Endothelial cell of umbilical vein (primary cell): ENCODE data around the gene CFAP70. TPM values are rescaled to one million over a fixed set of nuclear protein-coding genes. Genes with fewer than 3 reads are reported as not detected.

Experiments used
- BruUV-seq: library from RNA; stranded (reverse); fragments of 400-500 nt; replicated peaks from 2 replicates; lab custom pipeline; 2021; lab: Mats Ljungman, UMichigan
- CTCF ChIA-PET: fragments of 300-600, 350-600 bp; sonication (Branson Sonifier 250); formaldehyde crosslinking; loops from one replicate; lab custom pipeline; 2021; ENCODE audit warnings: antibody characterized with exemption, inconsistent platforms; lab: Charles Lee
- POLR2A ChIA-PET: fragments of 300-600, 350-600 bp; sonication (Branson Sonifier 250); formaldehyde crosslinking; loops from one replicate; lab custom pipeline; 2021; ENCODE audit warnings: antibody characterized with exemption, inconsistent platforms; lab: Charles Lee
- DNase-seq: peaks from one replicate; pipeline ENCODE4 v3.0.0-alpha.2; 2011; ENCODE audit warnings: low read depth, low spot score
- FAIRE-seq: peaks from 2 replicates; lab custom pipeline; 2011; peaks lifted over from hg19 to GRCh38; lab: Jason Lieb, UNC
- H2AFZ ChIP-seq: 2 replicates; pipeline ENCODE4 v1.6.0; 2012; ENCODE audit warnings: low read depth, low read length, control low read depth, inconsistent platforms
- H3K27ac ChIP-seq: 2 replicates; pipeline ENCODE4 v1.5.1; 2011; ENCODE audit warnings: low read depth, mild to moderate bottlenecking, control low read depth, low read length, moderate library complexity; ENCODE audit not compliant: insufficient read depth
- H3K27me3 ChIP-seq, 2 experiments: 2 replicates each; pipeline versions ENCODE4 v1.6.0 to v1.6.1; 2011; ENCODE audit warnings: low read length in 2 of 2, mixed read lengths in 1 of 2; ENCODE audit not compliant: control insufficient read depth in 2 of 2, insufficient read depth in 2 of 2
- H3K36me3 ChIP-seq, 2 experiments: 2 replicates in 1 of 2; 3 replicates in 1 of 2; pipeline ENCODE4 v1.5.1; 2011; ENCODE audit warnings: low read length in 2 of 2, mild to moderate bottlenecking in 1 of 2, moderate library complexity in 1 of 2; ENCODE audit not compliant: control insufficient read depth in 2 of 2, insufficient read depth in 2 of 2; ENCODE audit errors: extremely low read depth in 1 of 2
- H3K4me1 ChIP-seq: 3 replicates; pipeline ENCODE4 v1.5.1; 2011; ENCODE audit warnings: mild to moderate bottlenecking, low read length; ENCODE audit not compliant: control insufficient read depth, insufficient read depth; ENCODE audit errors: extremely low read depth
- H3K4me2 ChIP-seq: 2 replicates; pipeline ENCODE4 v1.6.1; 2011; ENCODE audit warnings: low read length, control low read depth, mixed read lengths; ENCODE audit not compliant: insufficient read depth
- H3K4me3 ChIP-seq, 3 experiments: fragments of 200-600 bp in 1 of 3; sonication (generic), shearing (Covaris generic) in 1 of 3; replicated peaks in 1 of 3; 2 replicates each; pipeline ENCODE4 v1.5.1; 2011 to 2016; ENCODE audit warnings: control low read depth in 3 of 3, low read length in 3 of 3, mild to moderate bottlenecking in 2 of 3, inconsistent platforms in 1 of 3, low read depth in 1 of 3, moderate library complexity in 1 of 3; ENCODE audit not compliant: insufficient read depth in 1 of 3
- H3K79me2 ChIP-seq: 2 replicates; pipeline ENCODE4 v1.6.0; 2012; ENCODE audit warnings: low read length, inconsistent platforms; ENCODE audit not compliant: control insufficient read depth, insufficient read depth
- H3K9ac ChIP-seq: replicated peaks from 2 replicates; pipeline ENCODE3; 2011; ENCODE audit warnings: low read length, control low read depth; ENCODE audit not compliant: insufficient read depth; ENCODE audit errors: extremely low read depth
- H3K9me1 ChIP-seq: replicated peaks from 3 replicates; pipeline ENCODE4 v1.6.0; 2011; ENCODE audit warnings: mild to moderate bottlenecking, low read length; ENCODE audit not compliant: control insufficient read depth, insufficient read depth; ENCODE audit errors: extremely low read depth
- H3K9me3 ChIP-seq: replicated peaks from 2 replicates; pipeline ENCODE4 v1.5.1; 2012; ENCODE audit warnings: low read length, inconsistent platforms; ENCODE audit not compliant: control insufficient read depth, insufficient read depth
- H4K20me1 ChIP-seq: replicated peaks from 2 replicates; pipeline ENCODE3; 2011; ENCODE audit warnings: mild to moderate bottlenecking, low read length; ENCODE audit not compliant: control insufficient read depth, insufficient read depth; ENCODE audit errors: extremely low read depth
- CTCF ChIP-seq, 2 donors: IDR thresholded peaks; 1 replicate in 1 of 2; 2 replicates in 1 of 2; pipeline ENCODE4 v1.5.1; 2011; ENCODE audit warnings: low read length in 2 of 2, mild to moderate bottlenecking in 2 of 2, moderate library complexity in 2 of 2, control low read depth in 1 of 2, inconsistent platforms in 1 of 2, low read depth in 1 of 2; ENCODE audit not compliant: insufficient read depth in 1 of 2; ENCODE audit errors: extremely low read depth in 1 of 2
- EZH2 ChIP-seq: IDR thresholded peaks from 2 replicates; pipeline ENCODE4 v1.6.1; 2012; ENCODE audit warnings: borderline replicate concordance, low read depth, mild to moderate bottlenecking, moderate library complexity, low read length, inconsistent platforms; ENCODE audit not compliant: severe bottlenecking
- FOS ChIP-seq: IDR thresholded peaks from 2 replicates; pipeline ENCODE4 v1.6.1; 2011; ENCODE audit warnings: mild to moderate bottlenecking, low read length, moderate library complexity, borderline replicate concordance; ENCODE audit not compliant: insufficient read depth
- GATA2 ChIP-seq: IDR thresholded peaks from 2 replicates; pipeline ENCODE4 v1.7.0; 2011; ENCODE audit warnings: low read depth, mild to moderate bottlenecking, moderate library complexity, mixed read lengths, low read length; ENCODE audit not compliant: insufficient read length, insufficient read depth
- JUN ChIP-seq: IDR thresholded peaks from 2 replicates; pipeline ENCODE4 v1.6.1; 2011; ENCODE audit warnings: borderline replicate concordance, low read depth; ENCODE audit not compliant: insufficient read length, insufficient read depth
- MAX ChIP-seq: IDR thresholded peaks from 2 replicates; pipeline ENCODE4 v1.6.1; 2011; ENCODE audit not compliant: insufficient read depth, insufficient read length
- MYC ChIP-seq: IDR thresholded peaks from one replicate; pipeline ENCODE4 v1.6.1; 2011; ENCODE audit warnings: mild to moderate bottlenecking, low read depth, low read length
- POLR2A ChIP-seq: IDR thresholded peaks from 2 replicates; pipeline ENCODE4 v1.6.1; 2012; ENCODE audit warnings: low read depth, mild to moderate bottlenecking, control low read depth, low read length
- POLR2AphosphoS5 ChIP-seq: IDR thresholded peaks from 2 replicates; pipeline ENCODE4 v1.6.1; 2012; ENCODE audit warnings: low read depth, mild to moderate bottlenecking, control low read depth, low read length, moderate library complexity; ENCODE audit not compliant: insufficient read depth
- dilution Hi-C: fragments of 300-500 bp; cut with MboI; formaldehyde crosslinking; loops from one replicate; pipeline ENCODE4 v1.15.0; 2019; ENCODE audit warnings: low sequenced_read_pairs; ENCODE audit not compliant: extremely low pct_ligation_motif_present
- intact Hi-C: fragments of 100-400 bp; cut with micrococcal nuclease; formaldehyde crosslinking; loops from one replicate; pipeline ENCODE4 v1.10.0; 2022
- polyA plus RNA-seq, 4 experiments: library from polyadenylated mRNA; depleted of rRNA in 3 of 4; stranded (reverse) in 3 of 4; unstranded in 1 of 4; fragments of >200 nt; gene quantifications; 2 replicates each; pipeline versions ENCODE4 v1.2.1 to v1.2.3, GENCODE V29; 2011 to 2012; ENCODE audit warnings: missing spikeins in 1 of 4
- total RNA-seq: library from RNA; stranded (reverse); gene quantifications from 2 replicates; pipeline ENCODE4 v1.2.3, GENCODE V29; 2021

CFAP70 gene
- total and polyA plus RNA-seq, 2 donors (not counting 3 experiments of a cell fraction or from before 2014, with no cell fraction given), result 0.19 to 0.27 TPM

- H4K20me1 ChIP-seq, result no peaks in the 10 kb centered on the region
- H3K9ac ChIP-seq, result no peak overlapping the region
- H3K4me2 ChIP-seq, result no peak overlapping the region
- DNase-seq, result no peak
- intact Hi-C loops (loop anchor here (1.0 kb wide), 1 partner anchor 51 kb away; the partner anchor contains the start of genes ECD and FAM149B1), dilution Hi-C loops (no loop called here)
- no peaks in the 10 kb centered on the region for H3K27me3 ChIP-seq
- no peak for FAIRE-seq
- H2AFZ ChIP-seq, result no peak overlapping the region
- no peaks in the 10 kb centered on the region for H3K79me2 ChIP-seq
- H3K4me1 ChIP-seq, result no peaks in the 10 kb centered on the region
- no peaks in the 10 kb centered on the region for H3K9me1 ChIP-seq
- no peak for TF ChIP-seq MAX
- TF ChIP-seq POLR2AphosphoS5, result no peak
- TF ChIP-seq FOS, result no peak
- no peak for TF ChIP-seq CTCF (IDR thresholded peaks at IDR 0.05; ENCODE audit: extremely low read depth in 1 of 2, insufficient read depth in 1 of 2, low read depth in 1 of 2, low read length in 2 of 2)
- TF ChIP-seq MYC, result no peak
- TF ChIP-seq POLR2A, result no peak
- TF ChIP-seq EZH2, result no peak
- TF ChIP-seq JUN, result no peak
- TF ChIP-seq GATA2, result no peak
- ChIA-PET POLR2A (no interaction called here), CTCF (interaction anchor here (1.0 to 1.9 kb wide), 10 partner anchors 10 to 123 kb away, joined by 3 to 7 read pairs (median 4); partner anchors contain the start of genes DNAJC9, ECD, FAM149B1 and P4HA1)
- no peak overlapping the region for H3K4me3 ChIP-seq
- no TSS peak for BruUV-seq
- H3K9me3 ChIP-seq, result no peaks in the 10 kb centered on the region
- H3K27ac ChIP-seq, result no peak overlapping the region
- peaks cover 2 to 3% of the 10 kb centered on the region in 2 experiments for H3K36me3 ChIP-seq
Observed at GRCh38 chr10:73219384-73219783, 139.3 kb downstream of the CFAP70 start.
